HepG2 (cell line): Measurements from ENCODE around the gene CTSW. TPM values are rescaled to one million over a fixed set of nuclear protein-coding genes. Genes with fewer than 3 reads are reported as not detected.

Experiments
- ATAC-seq: fragments of 200-7000 bp; cut with Tn5 transposase; 3 replicates; pipeline ENCODE4 v1.9.1; 2020; ENCODE audit warnings: mild to moderate bottlenecking, moderate library complexity
- BruUV-seq: library from RNA; stranded (reverse); fragments of 400-500 nt; replicated peaks from 2 replicates; lab custom pipeline; 2021; lab: Mats Ljungman, UMichigan
- CTCF ChIA-PET: fragments of 300-600 bp; formaldehyde crosslinking; extraction: SDS; loops from one replicate; lab custom pipeline; 2021; ENCODE audit warnings: low total read pairs, inconsistent platforms, low intra/inter-chr PET ratio; lab: Yijun Ruan, JAX
- POLR2A ChIA-PET: fragments of 350-600 bp; sonication (Branson Sonifier 250); formaldehyde crosslinking; loops from one replicate; lab custom pipeline; 2020; ENCODE audit warnings: antibody characterized with exemption, inconsistent platforms; lab: Yijun Ruan, JAX
- DNase-seq: peaks from one replicate; pipeline ENCODE4 v3.0.0-alpha.2; 2015; ENCODE audit warnings: low spot score
- FAIRE-seq: peaks from 3 replicates; lab custom pipeline; 2011; peaks lifted over from hg19 to GRCh38; lab: Jason Lieb, UNC
- H2AFZ ChIP-seq: one replicate; pipeline ENCODE4 v1.6.1; 2011; ENCODE audit warnings: low read length, inconsistent platforms
- H3K27ac ChIP-seq: fragments of 300-600 bp; 3 replicates; pipeline ENCODE4 v1.8.0; 2011; ENCODE audit warnings: mixed run types, mild to moderate bottlenecking, mixed read lengths, low read length, inconsistent platforms; ENCODE audit not compliant: insufficient read depth; ENCODE audit errors: extremely low read length
- H3K27me3 ChIP-seq, 2 experiments: fragments of 200-600 bp in 1 of 2; 2 replicates in 1 of 2; 3 replicates in 1 of 2; pipeline versions ENCODE4 v1.6.0 to v1.8.0; 2011; ENCODE audit warnings: low read length in 2 of 2, mild to moderate bottlenecking in 2 of 2, moderate library complexity in 2 of 2, inconsistent platforms in 1 of 2; ENCODE audit not compliant: insufficient read depth in 2 of 2, control insufficient read depth in 1 of 2
- H3K36me3 ChIP-seq, 2 experiments: fragments of 200-600 bp in 1 of 2; replicated peaks in 1 of 2; 2 replicates in 1 of 2; 3 replicates in 1 of 2; pipeline versions ENCODE4 v1.5.1 to v1.8.0; 2011; ENCODE audit warnings: low read length in 2 of 2, inconsistent platforms in 1 of 2; ENCODE audit not compliant: insufficient read depth in 2 of 2, control insufficient read depth in 1 of 2
- H3K4me1 ChIP-seq: 2 replicates; pipeline ENCODE4 v1.5.1; 2012; ENCODE audit warnings: low read length, inconsistent platforms; ENCODE audit not compliant: insufficient read depth
- H3K4me2 ChIP-seq: 2 replicates; pipeline ENCODE4 v1.6.0; 2011; ENCODE audit warnings: low read depth, low read length, inconsistent platforms
- H3K4me3 ChIP-seq, 3 experiments: fragments of 200-600 bp in 1 of 3; sonication (generic), shearing (Covaris generic) in 1 of 3; replicated peaks in 1 of 3; 2 replicates each; pipeline ENCODE4 v1.5.1; 2011 to 2016; ENCODE audit warnings: low read length in 3 of 3, inconsistent platforms in 2 of 3, low read depth in 2 of 3, mild to moderate bottlenecking in 2 of 3, control low read depth in 1 of 3, mixed read lengths in 1 of 3; ENCODE audit not compliant: insufficient read depth in 1 of 3
- H3K79me2 ChIP-seq: one replicate; pipeline ENCODE4 v1.6.1; 2011; ENCODE audit warnings: low read length, inconsistent platforms; ENCODE audit not compliant: insufficient read depth
- H3K9ac ChIP-seq: 2 replicates; pipeline ENCODE4 v1.6.0; 2011; ENCODE audit warnings: mild to moderate bottlenecking, low read depth, low read length, inconsistent platforms; ENCODE audit not compliant: insufficient read depth
- H3K9me3 ChIP-seq: 2 replicates; pipeline ENCODE4 v1.5.1; 2012; ENCODE audit warnings: mild to moderate bottlenecking, low read length
- H4K20me1 ChIP-seq: 2 replicates; pipeline ENCODE4 v1.6.0; 2011; ENCODE audit warnings: inconsistent platforms, mild to moderate bottlenecking, low read length, moderate library complexity; ENCODE audit not compliant: insufficient read depth
- MBD4 ChIP-seq: IDR thresholded peaks from 2 replicates; pipeline ENCODE4 v1.6.1; 2012; ENCODE audit warnings: low read length, inconsistent platforms, borderline replicate concordance
- MEF2D ChIP-seq: sonication (generic); formaldehyde crosslinking; IDR thresholded peaks from 2 replicates; pipeline ENCODE4 v1.5.1; 2020; ENCODE audit warnings: mild to moderate bottlenecking, missing genetic modification reagents
- NFRKB ChIP-seq: fragments of 450-650 bp; IDR thresholded peaks from 2 replicates; pipeline ENCODE4 v1.6.1; 2017
- SP5 ChIP-seq: IDR thresholded peaks from 2 replicates; pipeline ENCODE4 v1.6.1; 2016; ENCODE audit warnings: low read depth, borderline replicate concordance
- TFDP1 ChIP-seq: IDR thresholded peaks from 2 replicates; pipeline ENCODE4 v1.6.1; 2016; ENCODE audit warnings: missing compliant biosample characterization, missing genetic modification reagents, borderline replicate concordance
- ZNF629 ChIP-seq: sonication (generic); formaldehyde crosslinking; conservative IDR thresholded peaks from 2 replicates; pipeline ENCODE4 v1.5.0; 2020; ENCODE audit warnings: missing genetic modification reagents
- ZNF687 ChIP-seq: sonication (generic); formaldehyde crosslinking; IDR thresholded peaks from 2 replicates; pipeline ENCODE4 v1.5.1; 2020; ENCODE audit warnings: mild to moderate bottlenecking, missing genetic modification reagents, moderate library complexity
- ZNF768 ChIP-seq: sonication (generic); formaldehyde crosslinking; IDR thresholded peaks from 2 replicates; pipeline ENCODE4 v1.4.0; 2020; ENCODE audit warnings: missing genetic modification reagents
- ZNF816 ChIP-seq: sonication (generic); formaldehyde crosslinking; IDR thresholded peaks from 2 replicates; pipeline ENCODE4 v1.8.0; 2022; ENCODE audit warnings: missing genetic modification reagents, mild to moderate bottlenecking, borderline replicate concordance
- WGBS: methylation state at CpG from one replicate; pipeline ENCODE4 v1.1.6; 2017; ENCODE audit warnings: low lambda C conversion rate; 5-methylcytosine and 5-hydroxymethylcytosine counted together
- in situ Hi-C: cut with HindIII; loops from 2 replicates; pipeline ENCODE4 v1.10.0; 2017; ENCODE audit warnings: low pct_unique_long_range_greater_than_20kb; ENCODE audit not compliant: extremely low pct_ligation_motif_present
- intact Hi-C: fragments of 100-400 bp; cut with micrococcal nuclease; formaldehyde crosslinking; loops from one replicate; pipeline ENCODE4 v1.10.0; 2022; ENCODE audit not compliant: unreplicated experiment
- polyA plus RNA-seq, 8 experiments: library from polyadenylated mRNA; depleted of rRNA in 3 of 8; stranded (reverse) in 7 of 8; unstranded in 1 of 8; fragments of >200 nt; fragmentation: Illumina TruSeq in 4 of 8; extraction: Trizol in 4 of 8; gene quantifications; 2 replicates each; pipeline versions ENCODE4 v1.2.1 to v1.2.3, GENCODE V29; 2011 to 2016; ENCODE audit warnings: low read depth in 4 of 8, missing spikeins in 1 of 8, mixed read lengths in 1 of 8; ENCODE audit not compliant: insufficient read depth in 1 of 8
- total RNA-seq, 5 experiments: library from RNA; depleted of rRNA; stranded (reverse); fragments of >200 nt; fragmentation: Illumina TruSeq; extraction: Trizol; gene quantifications; 2 replicates each; pipeline ENCODE4 v1.2.3, GENCODE V29; 2016; ENCODE audit warnings: low read depth in 1 of 5

The CTSW gene
- total and polyA plus RNA-seq, 2 of the 13 experiments (the other 11 are each of a cell fraction or from before 2014, with no cell fraction given): 0.09 TPM; not detected in 1

- POLR2A ChIA-PET: interaction anchor here (1.6 to 2.0 kb wide), 3 partner anchors 10 to 20 kb away, joined by 8 to 12 read pairs (median 8); partner anchors contain the start of genes C11orf68, CCDC85B, DRAP1 and FIBP
- DNase-seq: no peak
- no peak overlapping the region for H3K9ac ChIP-seq
- no peaks in the 10 kb centered on the region for H3K9me3 ChIP-seq
- H3K27me3 ChIP-seq: peaks cover 0 to 3% of the 10 kb centered on the region in 2 experiments; a peak in 1 of 5 replicates
- no peak overlapping the region for H2AFZ ChIP-seq
- no peak overlapping the region for H3K4me3 ChIP-seq
- TF ChIP-seq ZNF629 (CRISPR knock-in tag) (0 out of 2 replicates have a peak, but pooled peaks have one; percentile 11), ZNF768 (peak; percentile 90), MBD4 (no peak), MEF2D (CRISPR knock-in tag) (no peak)
- no peak for ATAC-seq
- no TSS peak for BruUV-seq
- no peak for FAIRE-seq
- no peaks in the 10 kb centered on the region for H4K20me1 ChIP-seq
- in situ Hi-C loops (no loop called here), intact Hi-C loops (no loop called here)
- CTCF ChIA-PET: no interaction called here
- 60% methylated on average over 6 of the region's 6 CpGs for WGBS
- no peak overlapping the region for H3K4me2 ChIP-seq
- no peak overlapping the region for H3K27ac ChIP-seq
- H3K4me1 ChIP-seq: peaks cover 48% of the 10 kb centered on the region
- H3K79me2 ChIP-seq: no peaks in the 10 kb centered on the region
- no peaks in the 10 kb centered on the region for H3K36me3 ChIP-seq
Observed at GRCh38 chr11:65907878-65908277, 28.2 kb downstream of the CTSW start.

- no peak overlapping the region; the same call in 1 of the 2 replicates for H3K9ac ChIP-seq
- no peaks in the 10 kb centered on the region for H3K9me3 ChIP-seq
- peaks cover 60% of the 10 kb centered on the region for H3K4me1 ChIP-seq
- H3K36me3 ChIP-seq: no peaks in the 10 kb centered on the region
- 6% methylated on average over 5 of the region's 14 CpGs for WGBS
- in situ Hi-C loops: no loop called here
- H3K27me3 ChIP-seq: peaks cover 0 to 3% of the 10 kb centered on the region in 2 experiments; a peak in 1 of 5 replicates
- H3K4me3 ChIP-seq: peak overlapping the region in 1 of 3 experiments; percentile 21; a peak in 1 of 6 replicates
- no peaks in the 10 kb centered on the region for H3K79me2 ChIP-seq
- intact Hi-C loops: no loop called here
- peak overlapping the region; percentile 50 for H3K4me2 ChIP-seq
- ATAC-seq (peak; percentile 31), DNase-seq (no peak), FAIRE-seq (no peak)
- H4K20me1 ChIP-seq: no peaks in the 10 kb centered on the region
- no peak overlapping the region for H3K27ac ChIP-seq
- BruUV-seq: no TSS peak
- CTCF ChIA-PET: no interaction called here
- POLR2A ChIA-PET: interaction anchor here (0.8 to 2.4 kb wide), 3 partner anchors 13 to 295 kb away, joined by 3 to 21 read pairs (median 9); partner anchors contain the start of genes CCDC85B, FIBP and FOSL1
- H2AFZ ChIP-seq: no peak overlapping the region
- TF ChIP-seq ZNF687 (CRISPR knock-in tag): peak; percentile 60
- no peak for TF ChIP-seq SP5 (CRISPR knock-in tag)
- peak; percentile 75; the same call in 1 of the 2 replicates for TF ChIP-seq TFDP1 (CRISPR knock-in tag)
- TF ChIP-seq NFRKB: no peak
- TF ChIP-seq ZNF816 (CRISPR knock-in tag): no peak
Observed at GRCh38 chr11:65911682-65912568, 32.3 kb downstream of the CTSW start.
